ENCODE results near the gene BAZ2B.

The BAZ2B gene

GRCh38 chr2:159459279-159459678 lies 157.1 kb downstream of the BAZ2B start:
- no peak for DNase-seq

- no peak for DNase-seq
Measured at GRCh38 chr2:159457589-159457988, 158.8 kb downstream of the BAZ2B start.

- no peak for DNase-seq
Measured at GRCh38 chr2:159456500-159457426, 159.6 kb downstream of the BAZ2B start.

GRCh38 chr2:159455330-159455918 lies 160.9 kb downstream of the BAZ2B start:
- no peak for DNase-seq

DNA sequence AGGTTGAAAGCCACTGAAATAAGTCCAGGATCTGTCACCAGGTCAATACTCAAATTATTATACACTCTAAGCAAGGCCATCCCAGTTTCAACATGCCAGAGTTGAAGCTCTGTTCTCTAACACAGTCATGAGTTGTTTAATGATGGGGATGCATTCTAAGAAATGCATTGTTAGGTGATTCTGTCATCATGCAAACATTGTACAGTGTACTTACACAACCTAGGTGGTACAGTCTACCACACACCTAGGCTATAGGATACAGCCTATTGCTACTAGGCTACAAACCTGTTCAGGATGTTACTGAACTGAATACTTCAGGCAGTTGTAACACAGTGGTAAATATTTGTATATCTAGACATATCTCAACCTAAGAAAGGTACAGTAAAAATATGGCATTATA lies 162.2 kb downstream of the BAZ2B start:
- DNase-seq, result no peak

DNA sequence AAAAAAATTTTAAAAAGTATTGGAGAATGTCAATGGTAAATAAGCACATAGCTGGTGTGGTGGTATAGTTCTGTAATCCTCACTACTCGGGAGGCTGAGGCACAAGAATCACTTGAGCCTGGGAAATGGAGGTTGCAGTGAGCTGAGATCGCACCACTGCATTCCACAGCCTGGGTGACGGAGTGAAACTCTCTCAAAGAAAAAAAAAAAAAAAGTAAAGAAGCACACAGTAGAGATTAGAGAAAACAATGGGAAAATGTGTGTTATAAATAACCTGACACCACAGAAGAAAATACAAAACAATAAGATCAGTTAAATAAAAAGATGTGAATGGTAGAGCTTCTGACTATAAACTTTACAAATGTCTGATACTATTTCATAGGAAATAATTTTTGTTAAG lies 166.2 kb downstream of the BAZ2B start:
- no peak for DNase-seq

GRCh38 chr2:159449504-159450124 lies 166.7 kb downstream of the BAZ2B start:
- DNase-seq, result no peak

GRCh38 chr2:159446817-159447216 lies 169.5 kb downstream of the BAZ2B start:
- DNase-seq, result no peak

DNA sequence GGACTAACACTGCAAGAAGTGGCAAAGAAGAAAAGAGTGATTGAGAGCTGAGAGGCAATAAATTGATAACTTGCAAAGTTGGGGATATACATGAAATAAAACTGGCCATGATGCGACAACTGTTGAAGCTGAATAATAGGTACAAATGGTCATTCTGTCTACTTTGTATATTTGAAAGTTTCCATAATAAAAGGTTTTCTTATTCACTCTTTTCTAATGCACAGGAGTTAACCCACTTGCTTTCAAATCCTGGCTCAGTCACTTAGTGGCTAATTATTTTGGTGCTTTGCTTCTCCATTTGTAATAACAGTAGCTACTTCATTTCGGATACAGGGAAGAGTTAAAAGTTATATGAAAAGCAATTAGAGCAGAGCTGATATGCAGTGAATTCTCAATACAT lies 170.1 kb downstream of the BAZ2B start:
- DNase-seq, result no peak

DNA sequence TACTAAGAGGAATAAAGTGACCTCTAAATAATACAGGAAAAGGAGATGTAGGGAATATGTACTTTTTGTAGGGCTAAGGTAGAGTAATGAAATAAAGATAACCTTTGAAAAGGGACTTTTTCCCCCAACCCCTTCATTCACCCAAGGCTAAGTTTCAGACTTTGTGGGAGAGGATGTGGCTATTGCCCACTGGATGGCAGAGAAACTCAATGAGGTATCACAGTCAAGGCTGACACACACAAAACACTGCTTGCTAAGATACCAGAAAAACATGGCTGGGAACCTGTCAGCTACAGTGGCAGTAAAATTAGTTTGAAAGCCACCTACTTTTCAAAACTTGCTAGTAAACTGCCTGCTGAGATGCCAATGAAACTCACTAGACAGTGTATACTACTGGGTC lies 171.0 kb downstream of the BAZ2B start:
- no peak for DNase-seq

DNA sequence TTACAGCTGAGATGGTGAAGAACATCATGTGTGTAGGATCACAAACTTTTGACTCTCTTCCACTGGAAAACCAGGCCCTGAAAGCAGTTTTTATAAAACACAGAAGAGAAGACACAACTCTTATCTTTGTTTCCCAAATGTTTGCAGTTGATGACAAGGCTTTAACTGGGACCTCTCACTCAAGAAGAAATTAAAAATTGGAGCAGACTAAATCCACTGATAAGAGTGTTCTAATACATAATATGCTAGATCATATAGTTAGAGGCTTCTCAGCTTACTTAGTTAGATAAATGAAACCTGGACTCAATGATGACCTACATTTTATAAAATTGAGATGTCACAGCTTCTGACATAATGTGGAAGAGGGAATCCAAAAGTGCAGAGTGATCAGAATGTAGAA lies 171.6 kb downstream of the BAZ2B start:
- no peak for DNase-seq

- no peak for DNase-seq
Measured at GRCh38 chr2:159442159-159442852, 174.0 kb downstream of the BAZ2B start.

DNA sequence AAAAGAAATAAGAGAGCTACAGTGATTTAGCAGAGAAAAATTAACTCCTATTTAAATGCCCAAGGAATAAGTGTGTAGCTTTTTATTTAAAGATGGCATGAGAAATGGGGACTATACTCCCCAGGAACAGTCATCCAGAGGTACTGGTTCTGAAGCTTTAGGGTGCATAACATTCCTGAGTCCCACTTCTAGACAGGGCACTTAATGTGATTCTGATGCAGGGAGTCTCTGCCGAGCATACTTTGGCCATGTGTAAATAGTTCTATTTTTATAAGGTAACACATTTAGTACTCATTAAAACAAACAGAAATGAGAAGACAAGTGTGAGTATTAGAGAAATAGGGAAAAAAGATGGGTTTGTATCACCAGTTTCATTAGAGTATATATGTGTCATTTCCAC lies 175.2 kb downstream of the BAZ2B start:
- no peak for DNase-seq

- DNase-seq, result no peak
Measured at GRCh38 chr2:159439421-159439820, 176.9 kb downstream of the BAZ2B start.

GRCh38 chr2:159438720-159439353 lies 177.5 kb downstream of the BAZ2B start:
- no peak for DNase-seq

- DNase-seq, result no peak
Measured at GRCh38 chr2:159438284-159438683, 178.1 kb downstream of the BAZ2B start.

DNA sequence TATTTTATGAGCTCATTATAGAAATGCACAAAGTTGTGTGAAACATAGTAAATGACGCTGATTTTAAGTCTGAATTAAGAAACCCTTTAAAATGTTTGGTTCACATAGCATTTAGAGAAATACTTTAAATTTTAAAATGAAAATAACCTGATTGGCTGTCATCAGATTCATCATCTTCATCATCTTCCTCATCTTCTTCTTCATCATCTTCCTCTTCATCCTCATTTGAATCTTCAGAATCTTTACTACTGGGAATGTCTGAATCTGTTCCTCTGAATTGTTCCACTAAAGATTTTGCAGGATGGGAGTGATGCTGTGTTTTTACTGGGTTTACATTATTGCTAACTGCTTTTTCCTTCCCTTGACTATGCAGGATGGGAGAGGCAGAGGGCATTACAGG lies 183.7 kb downstream of the BAZ2B start:
- no peak for DNase-seq

DNA sequence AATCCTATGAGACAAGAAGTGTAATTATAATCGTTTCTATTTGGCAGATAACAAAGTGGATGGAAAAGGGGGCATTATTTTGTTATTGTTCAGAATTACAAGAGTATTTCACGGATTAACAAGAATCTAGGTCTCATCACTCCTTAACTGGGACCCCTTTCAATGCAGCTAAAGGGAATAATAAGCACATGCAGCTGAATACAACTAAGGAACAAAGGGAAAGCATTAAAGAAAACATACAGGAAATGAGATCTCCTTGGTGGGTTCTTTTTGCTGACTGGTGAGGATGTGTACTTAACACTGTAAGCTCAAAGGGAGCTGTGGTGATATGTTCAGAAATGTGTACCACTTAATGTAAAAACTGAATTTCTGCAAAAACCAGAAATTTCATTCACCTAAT lies 189.3 kb downstream of the BAZ2B start:
- no peak for DNase-seq

DNA sequence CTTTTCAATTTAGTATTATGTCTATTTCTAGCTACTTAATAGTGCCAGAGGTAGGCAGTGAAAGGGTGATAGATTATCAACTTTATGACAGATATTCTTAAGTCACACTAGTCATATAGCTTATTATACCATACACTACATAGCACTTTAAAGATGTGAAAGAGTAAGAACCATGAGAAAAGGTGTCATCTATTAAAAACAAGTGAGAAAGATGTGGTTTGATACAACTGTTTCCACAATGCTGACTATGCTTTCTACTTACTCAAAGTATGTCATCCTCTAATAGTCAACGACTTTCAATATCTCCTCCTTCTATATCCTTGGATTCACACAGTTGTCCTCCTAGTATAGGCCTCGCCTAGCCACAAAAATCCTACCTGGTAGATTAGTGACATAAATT lies 196.9 kb downstream of the BAZ2B start:
- no peak for DNase-seq

GRCh38 chr2:159411460-159411859 lies 204.9 kb downstream of the BAZ2B start:
- no peak for DNase-seq

DNA sequence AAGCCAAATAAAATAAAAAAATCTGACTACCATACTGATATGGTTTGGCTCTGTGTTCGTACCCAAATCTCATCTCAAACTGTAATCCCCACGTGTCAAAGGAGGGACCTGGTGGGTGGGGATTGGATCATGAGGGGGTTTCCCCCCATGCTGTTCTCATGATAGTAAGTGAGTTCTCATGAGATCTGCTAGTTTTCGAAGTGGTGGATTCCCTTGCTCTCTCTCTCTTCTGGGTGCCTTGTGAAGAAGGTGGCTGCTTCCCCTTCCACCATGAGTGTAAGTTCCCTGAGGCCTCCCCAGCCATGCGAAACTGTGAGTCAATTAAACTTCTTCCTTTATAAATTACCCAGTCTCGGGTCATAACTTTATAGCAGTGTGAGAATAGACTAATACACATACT lies 206.1 kb downstream of the BAZ2B start:
- DNase-seq, result no peak

DNA sequence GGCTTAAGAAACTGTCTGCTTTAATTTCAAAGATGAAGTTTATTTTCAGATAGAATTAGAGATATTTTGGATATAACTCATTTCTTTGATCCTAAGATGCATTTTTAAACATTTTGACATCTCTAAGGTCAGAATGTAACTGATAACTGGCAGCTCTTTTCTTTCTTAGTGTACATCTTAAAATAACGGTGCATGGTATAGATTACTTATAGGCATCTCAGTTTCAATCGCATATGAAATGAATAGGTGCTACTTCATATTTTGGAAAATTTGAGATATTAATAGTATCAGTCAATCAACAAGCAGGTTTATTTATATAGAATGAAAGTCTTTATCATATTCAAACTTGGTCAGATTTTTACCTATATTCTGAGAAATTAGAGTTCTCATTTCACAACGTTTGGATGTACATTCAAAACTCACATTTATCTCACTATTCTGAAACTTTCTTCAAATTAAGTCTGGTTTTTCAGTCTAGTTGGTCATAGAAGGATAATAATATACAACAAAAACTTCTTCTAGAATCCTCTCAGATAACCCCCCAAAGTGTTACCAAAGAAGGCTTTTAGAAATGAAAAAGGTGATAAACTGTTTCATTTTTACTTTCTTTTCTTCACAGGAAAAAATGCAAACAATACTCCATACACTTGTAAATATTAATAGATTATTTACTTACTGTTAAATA lies 207.1 kb downstream of the BAZ2B start:
- no peak for DNase-seq

All from CD4-positive, alpha-beta T cell treated with Interferon alpha-2 for 1 hour (primary cell).